Loucy (cell line): ENCODE measurements around the gene TP73.
"Not testable (repeated sequence)": the region's sequence is repeated elsewhere in the genome, so short reads cannot be mapped to it uniquely, and the experiment has no call there.

Source experiments
- EZH2phosphoT487 ChIP-seq: fragments of 200-600 bp; IDR thresholded peaks from 2 replicates; pipeline ENCODE4 v1.6.1; 2018; ENCODE audit warnings: antibody characterized with exemption, mild to moderate bottlenecking, moderate library complexity, borderline replicate concordance
- TF ChIP-seq, protein P1 (sequence below): fragments of 200-600 bp; sonication (generic); conservative IDR thresholded peaks from 2 replicates; pipeline ENCODE4 v1.5.1; 2014; ENCODE audit warnings: mild to moderate bottlenecking, antibody characterized with exemption, low read length

DNA sequence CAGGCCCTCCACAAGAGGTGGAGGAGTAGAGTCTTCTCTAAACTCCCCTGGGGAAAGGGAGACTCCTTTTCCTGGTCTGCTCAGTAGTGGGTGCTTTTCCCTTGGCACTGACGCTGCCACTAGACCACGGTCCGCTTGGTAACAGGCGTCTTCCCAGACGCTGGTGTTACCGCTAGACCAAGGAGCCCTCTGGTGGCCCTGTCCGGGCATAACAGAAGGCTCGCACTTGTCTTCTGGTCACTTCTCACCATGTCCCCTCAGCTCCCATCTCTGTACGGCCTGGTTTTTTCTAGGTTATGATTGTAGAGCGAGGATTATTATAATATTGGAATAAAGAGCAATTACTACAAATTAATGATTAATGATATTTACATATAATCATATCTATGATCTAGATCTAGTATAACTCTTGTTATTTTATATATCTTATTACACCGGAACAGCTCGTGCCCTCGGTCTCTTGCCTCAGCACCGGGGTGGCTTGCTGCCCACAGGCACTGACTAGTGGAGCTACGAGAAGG, 31.1 kb upstream of the TP73 start:
- TF ChIP-seq, protein P1, sequence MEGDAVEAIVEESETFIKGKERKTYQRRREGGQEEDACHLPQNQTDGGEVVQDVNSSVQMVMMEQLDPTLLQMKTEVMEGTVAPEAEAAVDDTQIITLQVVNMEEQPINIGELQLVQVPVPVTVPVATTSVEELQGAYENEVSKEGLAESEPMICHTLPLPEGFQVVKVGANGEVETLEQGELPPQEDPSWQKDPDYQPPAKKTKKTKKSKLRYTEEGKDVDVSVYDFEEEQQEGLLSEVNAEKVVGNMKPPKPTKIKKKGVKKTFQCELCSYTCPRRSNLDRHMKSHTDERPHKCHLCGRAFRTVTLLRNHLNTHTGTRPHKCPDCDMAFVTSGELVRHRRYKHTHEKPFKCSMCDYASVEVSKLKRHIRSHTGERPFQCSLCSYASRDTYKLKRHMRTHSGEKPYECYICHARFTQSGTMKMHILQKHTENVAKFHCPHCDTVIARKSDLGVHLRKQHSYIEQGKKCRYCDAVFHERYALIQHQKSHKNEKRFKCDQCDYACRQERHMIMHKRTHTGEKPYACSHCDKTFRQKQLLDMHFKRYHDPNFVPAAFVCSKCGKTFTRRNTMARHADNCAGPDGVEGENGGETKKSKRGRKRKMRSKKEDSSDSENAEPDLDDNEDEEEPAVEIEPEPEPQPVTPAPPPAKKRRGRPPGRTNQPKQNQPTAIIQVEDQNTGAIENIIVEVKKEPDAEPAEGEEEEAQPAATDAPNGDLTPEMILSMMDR, result peak; percentile 61
- TF ChIP-seq EZH2phosphoT487, result not testable (repeated sequence)
